Right renal pelvis (tissue), 4 donors: ENCODE data around the gene CRIP3. TPM values are rescaled to one million over a fixed set of nuclear protein-coding genes. Genes with fewer than 3 reads are reported as not detected.

Experiments
- DNase-seq, 4 donors: peaks; one replicate each; pipeline ENCODE4 v3.0.0-alpha.2; 2013; ENCODE audit warnings: low read depth in 4 of 4, low spot score in 3 of 4, missing footprints in 1 of 4
- polyA plus RNA-seq, 4 donors: library from polyadenylated mRNA; unstranded; fragments of 120-200 nt; gene quantifications; one replicate each; pipeline ENCODE4 v1.2.1, GENCODE V29; 2013; ENCODE audit not compliant: insufficient read length in 4 of 4

The CRIP3 gene
- polyA plus RNA-seq, 4 donors = 2.2 to 3.9 (median 3.7) TPM

DNA sequence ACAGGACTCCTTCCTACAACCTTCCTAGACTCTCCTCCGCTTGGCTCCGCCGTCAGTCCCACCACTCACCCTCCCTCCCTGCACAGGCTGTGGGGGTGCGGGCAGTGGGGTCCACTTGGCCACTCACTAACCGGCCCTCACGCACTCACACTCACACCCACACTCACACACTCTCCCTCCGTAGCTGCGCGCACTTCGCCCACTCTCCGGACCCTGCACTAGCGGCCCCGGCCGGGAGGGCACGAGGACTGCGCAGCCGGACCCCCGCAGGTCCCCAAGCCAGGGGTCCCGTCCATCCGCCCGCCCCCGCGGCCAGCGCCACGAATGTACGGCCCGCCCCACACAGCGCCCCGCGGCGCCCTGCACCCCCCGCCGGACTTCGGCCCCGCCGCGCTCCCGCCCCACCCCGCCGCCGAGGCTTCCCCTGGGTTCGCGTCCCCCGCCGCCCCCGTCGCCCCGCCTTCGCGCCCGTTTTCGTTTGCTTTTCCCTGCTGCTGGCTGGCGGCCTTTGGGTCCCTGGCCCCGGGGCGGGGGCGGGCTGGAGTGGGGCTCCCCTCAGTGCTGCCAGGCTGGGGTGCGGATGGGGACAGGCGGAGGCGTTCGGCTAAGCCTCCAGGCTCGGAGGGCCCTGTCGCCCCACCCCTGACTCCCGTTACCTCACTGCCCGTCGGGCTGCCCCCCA is 33.6 kb downstream of the CRIP3 start:
- no peak for DNase-seq

GRCh38 chr6:43274127-43274915 is 34.3 kb downstream of the CRIP3 start:
- DNase-seq = no peak

- DNase-seq = no peak
Observed at GRCh38 chr6:43273707-43274106, 34.9 kb downstream of the CRIP3 start.

DNA sequence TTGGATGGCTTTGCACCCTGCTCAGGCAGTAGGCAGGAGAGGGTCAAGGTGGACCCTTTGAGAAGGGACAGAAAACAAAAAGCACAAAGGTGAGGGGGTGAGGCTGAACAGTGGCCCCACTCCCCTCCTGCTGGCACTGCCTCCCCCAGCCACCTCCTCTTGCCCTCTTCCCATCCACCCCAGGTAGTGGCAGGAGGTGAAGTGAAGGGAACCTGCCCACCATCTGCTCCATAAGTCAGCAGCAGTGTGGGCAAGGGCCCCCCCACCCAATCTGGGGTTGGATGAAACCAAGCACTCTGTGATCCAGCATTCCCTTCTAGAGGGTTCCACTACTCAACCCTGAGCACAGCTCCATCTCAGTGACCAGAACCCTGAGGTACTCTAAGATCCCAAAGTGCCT is 36.7 kb downstream of the CRIP3 start:
- no peak for DNase-seq

DNA sequence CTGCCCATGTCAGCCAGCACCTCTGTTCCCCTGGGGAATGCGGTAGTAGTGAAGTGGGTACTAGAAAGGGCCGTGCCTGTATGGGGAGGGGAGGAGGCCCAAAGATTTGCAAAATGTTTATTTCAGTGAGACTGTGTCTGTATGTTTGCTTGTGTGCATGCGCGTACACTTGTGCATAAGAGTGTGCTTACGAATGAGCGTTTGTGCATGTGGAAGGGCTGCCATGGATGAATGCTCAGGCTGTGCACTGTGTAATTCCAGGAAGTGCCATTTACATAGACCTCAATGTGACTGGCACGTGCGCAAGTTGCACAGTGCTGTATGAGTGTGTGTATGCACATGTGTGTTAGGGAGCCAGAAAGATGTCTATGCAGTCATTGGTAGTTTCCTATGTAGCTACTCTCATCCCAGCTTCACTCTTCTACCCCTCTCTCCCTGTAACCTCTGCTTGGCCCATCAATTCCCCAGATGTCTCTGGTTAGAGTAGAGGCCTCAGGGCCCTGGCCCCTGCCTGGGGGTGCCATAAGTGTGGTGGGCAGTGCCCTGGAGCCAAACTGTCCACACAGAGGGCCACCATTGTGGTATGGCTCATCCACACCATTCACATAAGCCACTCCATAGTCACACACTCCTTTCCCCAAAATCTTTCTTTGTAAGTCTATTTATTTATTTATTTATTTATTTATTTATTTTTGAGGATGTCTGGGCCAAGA is 37.4 kb downstream of the CRIP3 start:
- DNase-seq = no peak

GRCh38 chr6:43269273-43270007 is 39.2 kb downstream of the CRIP3 start:
- no peak for DNase-seq

GRCh38 chr6:43268782-43269272 is 39.8 kb downstream of the CRIP3 start:
- DNase-seq = no peak

DNA sequence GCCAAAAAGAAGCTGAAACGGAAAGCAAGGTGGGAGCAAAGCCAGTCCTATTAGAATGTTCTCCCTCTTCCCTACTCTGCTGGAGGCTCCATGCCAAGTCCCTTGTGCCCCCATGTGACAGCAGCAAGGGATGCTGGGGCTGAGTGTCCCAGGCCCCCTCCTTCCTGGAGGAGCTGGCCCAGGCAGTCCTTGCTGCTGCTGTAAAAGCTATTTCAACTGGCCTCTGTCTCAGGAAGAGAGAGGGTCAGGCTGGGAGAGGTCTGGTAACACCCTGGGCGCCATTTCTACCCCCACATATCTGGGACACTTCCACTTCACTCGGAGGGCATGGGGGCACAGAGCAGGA is 40.3 kb downstream of the CRIP3 start:
- no peak for DNase-seq

DNA sequence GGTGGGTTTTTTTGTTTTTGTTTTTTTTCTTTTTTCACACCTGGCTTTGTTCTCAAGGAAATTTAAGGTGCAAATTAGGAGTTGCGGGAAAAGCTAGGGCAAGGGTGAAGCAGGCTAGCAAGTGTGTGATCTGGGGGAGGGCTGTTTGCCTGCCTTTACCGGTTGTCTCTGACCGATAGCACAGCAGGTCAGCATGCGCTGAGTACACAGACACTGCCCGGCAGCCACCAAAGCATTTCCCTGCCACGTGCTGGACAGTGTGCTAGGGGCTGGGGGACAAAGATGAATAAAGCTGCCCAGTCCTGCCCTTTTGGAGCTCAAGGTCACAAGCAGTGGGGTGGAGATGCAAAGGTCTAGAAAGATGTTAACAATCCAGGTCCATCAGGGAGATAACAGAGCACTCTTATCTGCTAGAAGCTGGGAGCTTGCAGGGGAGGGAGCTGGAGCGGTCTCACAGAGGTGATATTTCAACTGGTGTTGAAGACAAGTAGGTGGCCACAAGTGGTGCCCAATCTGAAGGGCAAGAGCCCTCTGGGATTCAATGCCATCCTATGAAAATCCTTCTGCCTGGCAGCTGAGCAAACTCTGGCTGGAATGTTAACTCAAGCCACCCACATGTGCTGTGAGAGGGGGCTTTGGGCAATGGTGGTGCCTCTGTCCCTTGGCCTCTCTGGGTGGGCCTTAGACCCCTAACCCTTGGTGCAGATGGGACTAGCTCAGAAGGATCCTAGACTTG is 40.8 kb downstream of the CRIP3 start:
- no peak for DNase-seq

DNA sequence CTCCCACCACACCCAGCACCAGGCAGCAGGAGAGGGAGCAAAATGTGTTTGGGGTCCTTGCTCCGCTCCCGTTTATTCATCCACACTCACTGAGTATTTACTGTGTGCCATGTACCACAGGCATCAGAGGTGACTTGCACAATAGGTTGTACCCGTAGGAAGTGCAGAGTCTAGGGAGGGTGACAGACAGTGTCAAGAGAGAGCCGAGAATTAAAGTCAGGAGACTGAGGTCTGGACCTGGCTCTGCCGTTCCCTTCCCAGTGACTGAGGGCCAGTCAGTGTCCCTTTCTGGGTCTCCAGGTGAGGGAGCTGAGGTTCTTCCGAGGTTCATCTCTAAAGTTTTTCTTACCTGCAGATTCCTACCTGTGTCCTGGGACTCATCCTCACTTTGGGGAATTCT is 43.1 kb downstream of the CRIP3 start:
- DNase-seq = no peak

DNA sequence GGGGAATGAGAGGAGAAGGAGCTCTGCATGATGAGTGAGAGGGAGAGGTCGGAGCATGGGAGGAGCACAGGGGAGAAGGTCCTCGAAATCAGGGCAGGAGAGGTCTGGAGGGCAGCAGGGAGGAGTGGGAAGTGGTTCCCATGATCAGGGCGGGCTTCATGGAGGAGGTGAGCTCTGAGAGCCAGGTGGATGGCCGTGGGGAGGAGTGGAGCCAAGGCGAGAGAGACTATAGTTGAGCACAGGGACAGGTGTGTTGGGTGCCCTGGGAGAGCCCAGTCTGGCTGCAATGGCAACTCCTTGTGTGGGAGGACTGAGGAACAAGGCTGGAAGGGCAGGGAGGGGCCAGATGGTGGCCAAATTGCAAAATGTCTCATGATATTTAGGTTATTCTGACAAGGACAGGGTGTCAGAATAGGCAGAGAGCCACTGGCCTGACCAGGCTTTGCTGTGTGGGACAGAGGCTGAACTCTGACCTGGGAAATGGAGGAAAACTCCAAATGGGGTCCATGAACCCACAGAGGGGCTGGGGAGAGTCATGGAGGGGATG is 44.0 kb downstream of the CRIP3 start:
- DNase-seq = no peak

DNA sequence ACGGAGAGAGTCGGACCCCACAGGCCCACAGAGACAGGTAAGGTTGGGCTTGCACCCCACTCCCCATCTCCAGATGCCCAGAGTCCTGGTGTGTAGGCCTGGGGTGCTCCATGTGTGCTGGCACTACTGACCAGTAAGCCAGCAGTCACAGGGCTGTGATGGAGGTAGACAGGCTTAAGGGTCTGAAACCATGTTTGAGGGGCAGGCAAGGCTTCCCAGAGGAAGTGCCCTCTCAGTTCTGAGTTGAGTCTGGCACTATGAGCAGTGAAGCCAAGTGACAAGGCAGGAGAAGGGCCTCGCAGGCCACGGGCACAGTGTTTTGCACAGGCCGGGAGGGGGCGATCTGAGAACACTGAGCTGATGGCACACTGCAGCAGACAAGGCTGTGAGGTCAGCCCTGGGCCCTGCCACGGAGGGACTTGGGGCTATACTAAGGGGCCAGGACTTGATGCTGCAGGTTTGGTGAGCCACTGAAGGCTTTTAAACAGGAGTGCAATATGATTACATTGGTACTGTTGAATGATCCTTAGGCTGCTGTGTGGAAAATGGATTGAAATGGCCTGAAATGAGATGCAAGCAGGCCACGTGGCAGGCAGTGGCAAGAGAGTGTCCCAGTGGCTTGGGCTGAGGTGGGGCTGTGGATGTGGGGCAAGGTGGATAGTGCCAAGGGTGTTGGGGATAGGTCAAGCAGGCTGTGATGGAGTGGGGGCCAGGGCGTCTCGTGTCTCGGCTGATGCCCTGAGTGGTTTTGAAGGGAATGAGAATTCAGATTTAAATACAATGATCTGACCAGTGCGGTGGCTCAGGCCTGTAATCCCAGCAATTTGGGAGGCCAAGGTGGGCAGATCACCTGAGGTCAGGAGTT is 45.1 kb downstream of the CRIP3 start:
- DNase-seq = no peak

GRCh38 chr6:43262780-43263313 is 45.8 kb downstream of the CRIP3 start:
- no peak for DNase-seq

DNA sequence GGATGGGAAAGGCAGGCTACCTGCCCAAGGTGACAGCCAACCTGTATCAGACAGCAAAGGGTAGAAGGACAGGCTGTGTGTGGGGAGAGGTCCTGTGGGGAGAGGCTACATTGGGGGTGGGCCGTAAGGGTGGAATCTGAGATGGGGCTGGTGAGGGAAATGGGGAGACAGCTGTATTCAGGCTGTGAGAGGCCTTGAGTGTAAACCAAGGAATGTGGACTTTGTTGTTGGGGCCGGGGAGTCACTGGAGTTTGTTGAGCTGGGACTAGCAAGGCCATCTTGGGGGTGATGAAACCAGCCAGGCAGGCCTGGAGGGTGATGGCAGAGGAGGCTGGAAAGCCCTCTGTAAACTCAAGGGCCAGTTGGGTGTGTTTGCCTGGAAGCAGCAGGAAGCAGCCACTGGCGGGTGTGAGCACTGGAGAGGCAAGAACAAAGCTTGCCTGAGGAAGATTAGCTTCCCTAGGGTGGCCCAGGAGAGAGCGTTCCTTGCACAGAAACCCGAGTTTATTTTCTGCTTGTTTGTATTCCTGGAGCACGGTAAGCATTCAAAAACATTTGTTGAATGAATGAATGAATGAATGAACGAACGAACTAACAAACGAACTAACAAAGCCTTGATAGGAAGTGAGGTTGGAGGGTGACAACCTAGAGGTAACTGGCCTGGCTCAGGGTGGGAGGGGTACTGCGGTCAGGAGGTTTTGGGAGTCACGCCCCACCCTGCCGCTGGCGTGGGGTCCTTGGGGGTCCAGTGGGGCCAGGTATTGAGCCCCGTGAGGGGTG is 46.4 kb downstream of the CRIP3 start:
- no peak for DNase-seq

DNA sequence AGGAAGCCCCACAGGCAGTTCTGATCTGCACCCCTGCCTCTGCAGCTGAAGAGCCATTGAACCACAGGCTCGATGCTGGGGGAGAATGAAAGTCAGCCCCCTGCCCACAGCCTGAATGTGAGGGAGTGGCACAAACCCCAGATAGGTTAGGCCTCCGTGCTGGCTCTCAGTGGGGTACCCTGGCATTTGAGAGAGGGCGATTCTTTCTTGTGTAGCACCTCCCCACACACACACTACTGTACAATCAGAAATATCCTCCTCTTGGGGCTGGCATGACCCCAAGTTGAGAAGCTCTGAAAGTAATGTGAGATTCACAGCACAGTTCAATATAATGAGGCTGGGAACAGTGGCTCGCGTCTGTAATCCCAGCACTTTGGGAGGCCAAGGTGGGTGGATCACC is 47.4 kb downstream of the CRIP3 start:
- DNase-seq = no peak

- no peak for DNase-seq
Observed at GRCh38 chr6:43260791-43261190, 47.8 kb downstream of the CRIP3 start.

DNA sequence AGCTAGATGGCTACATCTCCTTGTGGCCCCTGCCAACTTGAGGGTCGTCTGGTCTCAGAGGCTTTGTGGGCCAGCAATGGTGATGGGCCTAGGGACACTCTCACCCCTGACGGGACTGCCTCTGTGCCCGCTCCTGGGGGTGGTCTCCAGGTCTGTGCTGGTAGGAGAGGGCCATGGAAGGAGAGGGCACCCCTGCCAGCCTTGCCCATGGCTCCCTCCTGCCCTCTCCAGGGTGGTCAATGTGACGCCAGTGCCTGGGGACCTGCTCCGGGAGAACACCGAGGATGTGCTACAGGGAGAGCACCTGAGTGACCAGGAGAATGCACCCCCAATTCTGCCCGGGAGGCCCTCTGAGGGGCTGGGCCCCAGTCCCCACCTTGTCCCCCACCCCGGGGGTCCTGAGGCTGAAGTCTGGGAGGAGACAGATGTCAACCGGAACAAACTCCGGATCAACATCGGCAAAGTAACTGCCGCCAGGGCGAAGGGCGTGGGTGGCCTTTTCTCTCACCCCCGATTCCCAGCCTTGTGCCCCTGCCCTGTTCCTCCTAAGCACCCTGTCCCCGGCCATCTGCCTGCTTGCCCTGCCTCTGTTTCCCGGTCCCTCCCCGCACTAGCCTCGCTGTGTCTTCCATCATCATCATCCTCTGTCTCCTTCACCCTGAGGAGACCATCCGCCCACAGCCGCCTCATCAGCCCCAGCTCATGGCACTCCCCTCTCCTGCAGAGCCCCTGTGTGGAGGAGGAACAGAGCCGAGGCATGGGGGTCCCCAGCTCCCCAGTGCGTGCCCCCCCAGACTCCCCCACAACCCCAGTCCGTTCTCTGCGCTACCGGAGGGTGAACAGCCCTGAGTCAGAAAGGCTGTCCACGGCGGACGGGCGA is 49.6 kb downstream of the CRIP3 start:
- no peak for DNase-seq
